LHCN-M2 (cell line): ENCODE data around the gene COX7C. TPM values are rescaled to one million over a fixed set of nuclear protein-coding genes. Genes with fewer than 3 reads are reported as not detected.

Experiments
- DNase-seq: peaks from one replicate; pipeline ENCODE4 v3.0.0-alpha.2; 2012; ENCODE audit warnings: low read depth
- total RNA-seq: library from RNA; depleted of rRNA; stranded (reverse); fragments of >200 nt; gene quantifications from 2 replicates; pipeline ENCODE4 v1.2.3, GENCODE V29; 2014

The COX7C gene
- total RNA-seq, 1 experiment from 2014 or later = 292 TPM

GRCh38 chr5:86664173-86664572 lies 46.4 kb downstream of the COX7C start:
- no peak for DNase-seq

GRCh38 chr5:86665984-86666760 lies 48.4 kb downstream of the COX7C start:
- DNase-seq = no peak

DNA sequence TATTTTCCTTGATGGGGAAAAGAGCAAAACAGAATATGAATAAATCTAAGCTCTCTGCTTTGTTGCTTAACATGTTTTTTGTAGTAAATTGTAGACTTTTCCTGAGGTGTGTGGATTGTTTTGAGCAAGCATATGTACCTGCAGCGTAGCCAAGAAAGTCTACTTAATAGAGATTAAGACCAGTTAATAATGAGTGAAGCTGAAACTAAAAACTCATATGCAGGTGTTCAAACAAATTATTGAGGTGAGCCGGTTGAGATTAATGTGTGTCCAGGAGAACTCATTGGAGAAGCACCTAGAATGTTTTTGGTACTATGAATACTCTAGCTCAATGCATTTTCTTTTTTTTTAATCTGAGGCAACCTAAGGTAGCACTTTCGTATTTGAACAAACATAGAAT lies 49.2 kb downstream of the COX7C start:
- DNase-seq = no peak
